Neuronal stem cell (in vitro differentiated cells): ENCODE results near the gene ELN.
A peak's percentile ranks its signal among the peaks of the same experiment; 100 is the strongest.

Source experiments
- DNase-seq: peaks from one replicate; pipeline ENCODE4 v3.0.0-alpha.2; 2013; ENCODE audit warnings: low spot score
- H2AFZ ChIP-seq: one replicate; pipeline ENCODE4 v1.6.1; 2013; ENCODE audit warnings: mild to moderate bottlenecking, low read length, inconsistent platforms
- H2AK5ac ChIP-seq: 2 replicates; pipeline ENCODE4 v1.6.1; 2013; ENCODE audit warnings: low read depth, mild to moderate bottlenecking, inconsistent platforms, low read length, moderate library complexity, mixed read lengths
- H2BK120ac ChIP-seq: 2 replicates; pipeline ENCODE4 v1.6.1; 2013; ENCODE audit warnings: low read depth, mild to moderate bottlenecking, inconsistent platforms, low read length, moderate library complexity, mixed read lengths
- H2BK12ac ChIP-seq: one replicate; pipeline ENCODE4 v1.6.1; 2013; ENCODE audit warnings: low read length, inconsistent platforms
- H2BK15ac ChIP-seq: 2 replicates; pipeline ENCODE4 v1.6.1; 2013; ENCODE audit warnings: mild to moderate bottlenecking, low read length, inconsistent platforms, mixed read lengths
- H2BK5ac ChIP-seq: one replicate; pipeline ENCODE4 v1.6.1; 2013; ENCODE audit warnings: inconsistent platforms, mild to moderate bottlenecking, low read length, moderate library complexity
- H3K14ac ChIP-seq: one replicate; pipeline ENCODE4 v1.6.1; 2013; ENCODE audit warnings: low read length, inconsistent platforms
- H3K18ac ChIP-seq: 2 replicates; pipeline ENCODE4 v1.6.1; 2013; ENCODE audit warnings: low read length, inconsistent platforms
- H3K23ac ChIP-seq: 2 replicates; pipeline ENCODE4 v1.6.1; 2013; ENCODE audit warnings: low read depth, mild to moderate bottlenecking, mixed read lengths, low read length, inconsistent platforms; ENCODE audit not compliant: poor library complexity
- H3K27ac ChIP-seq: replicated peaks from 3 replicates; pipeline ENCODE4 v1.5.1; 2013; ENCODE audit warnings: low read length, inconsistent platforms
- H3K27me3 ChIP-seq, 3 experiments: 2 replicates each; pipeline ENCODE4 v1.6.1; 2013; ENCODE audit warnings: low read length in 3 of 3, mild to moderate bottlenecking in 2 of 3, inconsistent platforms in 1 of 3, low read depth in 1 of 3, mixed read lengths in 1 of 3, moderate library complexity in 1 of 3; ENCODE audit not compliant: control insufficient read depth in 3 of 3, insufficient read depth in 3 of 3
- H3K36me3 ChIP-seq, 2 donors: replicated peaks in 1 of 2; 2 replicates each; pipeline ENCODE4 v1.6.1; 2013; ENCODE audit warnings: low read length in 2 of 2; ENCODE audit not compliant: control insufficient read depth in 2 of 2, insufficient read depth in 2 of 2
- H3K4ac ChIP-seq: 2 replicates; pipeline ENCODE4 v1.6.1; 2013; ENCODE audit warnings: inconsistent platforms, mild to moderate bottlenecking, low read length, moderate library complexity
- H3K4me1 ChIP-seq, 2 donors: 1 replicate in 1 of 2; 2 replicates in 1 of 2; pipeline ENCODE4 v1.6.1; 2013; ENCODE audit warnings: low read length in 2 of 2, low read depth in 1 of 2; ENCODE audit not compliant: control insufficient read depth in 2 of 2, insufficient read depth in 1 of 2
- H3K4me2 ChIP-seq: one replicate; pipeline ENCODE4 v1.6.1; 2013; ENCODE audit warnings: mild to moderate bottlenecking, low read length, inconsistent platforms; ENCODE audit not compliant: insufficient read depth, poor library complexity, severe bottlenecking
- H3K4me3 ChIP-seq, 2 donors: 2 replicates each; pipeline ENCODE4 v1.5.1; 2013; ENCODE audit warnings: low read length in 2 of 2, mild to moderate bottlenecking in 2 of 2, inconsistent platforms in 1 of 2, moderate library complexity in 1 of 2
- H3K79me1 ChIP-seq: one replicate; pipeline ENCODE4 v1.6.1; 2013; ENCODE audit warnings: low read depth, mild to moderate bottlenecking, inconsistent platforms, low read length, moderate library complexity
- H3K9ac ChIP-seq: one replicate; pipeline ENCODE4 v1.6.1; 2013; ENCODE audit warnings: mild to moderate bottlenecking, low read depth, low read length, inconsistent platforms; ENCODE audit not compliant: poor library complexity
- H3K9me3 ChIP-seq, 2 donors: replicated peaks in 1 of 2; 2 replicates each; pipeline versions ENCODE3 to v1.6.1; 2013; ENCODE audit warnings: low read length in 2 of 2, mild to moderate bottlenecking in 2 of 2, inconsistent platforms in 1 of 2, low read depth in 1 of 2, mixed read lengths in 1 of 2, moderate library complexity in 1 of 2; ENCODE audit not compliant: control insufficient read depth in 2 of 2, insufficient read depth in 1 of 2
- H4K8ac ChIP-seq: one replicate; pipeline ENCODE4 v1.6.1; 2013; ENCODE audit warnings: low read depth, mild to moderate bottlenecking, inconsistent platforms, low read length, moderate library complexity
- H4K91ac ChIP-seq: one replicate; pipeline ENCODE4 v1.6.1; 2013; ENCODE audit warnings: low read length, low read depth, mild to moderate bottlenecking, inconsistent platforms; ENCODE audit not compliant: poor library complexity
- WGBS, 2 donors: extraction: QIAGEN DNeasy Blood & Tissue Kit; methylation state at CpG; one replicate each; pipeline ENCODE4 v1.1.7; 2013; ENCODE audit warnings: missing lambda C conversion rate in 2 of 2, mixed read lengths in 1 of 2; ENCODE audit not compliant: insufficient read length in 2 of 2, insufficient replicate concordance in 1 of 2; ENCODE audit errors: extremely low coverage in 2 of 2; 5-methylcytosine and 5-hydroxymethylcytosine counted together

The ELN gene

GRCh38 chr7:73981933-73982332 is 46.0 kb upstream of the ELN start:
- H2BK12ac ChIP-seq = no peak overlapping the region
- no peak overlapping the region for H2BK15ac ChIP-seq
- peaks cover 3% of the 10 kb centered on the region for H3K79me1 ChIP-seq
- no peak overlapping the region for H3K18ac ChIP-seq
- no peak overlapping the region for H2BK5ac ChIP-seq
- H3K27ac ChIP-seq = no peak overlapping the region
- no peak for DNase-seq
- peaks cover 0 to 2% of the 10 kb centered on the region in 2 donors for H3K4me1 ChIP-seq
- H3K9ac ChIP-seq = no peak overlapping the region
- no peak overlapping the region for H4K8ac ChIP-seq
- H3K36me3 ChIP-seq = no peaks in the 10 kb centered on the region
- no peak overlapping the region for H2AFZ ChIP-seq
- peaks cover 0 to 3% of the 10 kb centered on the region in 2 donors for H3K9me3 ChIP-seq
- H4K91ac ChIP-seq = no peak overlapping the region
- H3K27me3 ChIP-seq = peaks cover 0 to 22% (median 0%) of the 10 kb centered on the region in 3 experiments
- no peak overlapping the region for H2AK5ac ChIP-seq
- H3K23ac ChIP-seq = no peak overlapping the region
- no peak overlapping the region for H3K4ac ChIP-seq
- no peak overlapping the region for H3K4me3 ChIP-seq
- H3K14ac ChIP-seq = no peak overlapping the region
- no peak overlapping the region for H3K4me2 ChIP-seq
- H2BK120ac ChIP-seq = no peak overlapping the region
- no CpG with 5 or more reads among the region's 7 CpGs for WGBS, 2 donors

- Histone ChIP-seq H3K27me3 (peaks cover 0 to 12% (median 0%) of the 10 kb centered on the region in 3 experiments), H2BK15ac (no peak overlapping the region), H3K4me1 (peaks cover 0 to 2% of the 10 kb centered on the region in 2 donors), H3K4me2 (no peak overlapping the region), H2AK5ac (peak overlapping the region; percentile 92), H3K9me3 (no peaks in the 10 kb centered on the region), H3K9ac (peak overlapping the region; percentile 30), H2BK5ac (no peak overlapping the region), H3K4ac (no peak overlapping the region), H2BK120ac (no peak overlapping the region), H3K27ac (no peak overlapping the region), H3K14ac (no peak overlapping the region), H2BK12ac (no peak overlapping the region), H3K4me3 (no peak overlapping the region), H3K23ac (peak overlapping the region; percentile 40), H4K91ac (no peak overlapping the region), H3K79me1 (no peaks in the 10 kb centered on the region), H3K18ac (peak overlapping the region; percentile 59), H2AFZ (no peak overlapping the region), H3K36me3 (no peaks in the 10 kb centered on the region), H4K8ac (no peak overlapping the region)
- no CpG with 5 or more reads among the region's 22 CpGs for WGBS, 2 donors
- DNase-seq = no peak
These were observed 44.4 kb upstream of the ELN start for GRCh38 chr7:73983437-73984164.

- Histone ChIP-seq H3K4ac (no peak overlapping the region), H3K14ac (no peak overlapping the region), H3K27ac (no peak overlapping the region), H3K36me3 (no peaks in the 10 kb centered on the region), H3K9me3 (no peaks in the 10 kb centered on the region), H2BK120ac (no peak overlapping the region), H3K9ac (no peak overlapping the region), H2BK12ac (no peak overlapping the region), H3K4me2 (no peak overlapping the region), H3K27me3 (peaks cover 0 to 6% (median 0%) of the 10 kb centered on the region in 3 experiments), H2AK5ac (no peak overlapping the region), H2AFZ (no peak overlapping the region), H3K18ac (peak overlapping the region; percentile 23), H3K23ac (no peak overlapping the region), H4K8ac (no peak overlapping the region), H3K79me1 (no peaks in the 10 kb centered on the region), H4K91ac (no peak overlapping the region), H2BK15ac (no peak overlapping the region), H2BK5ac (no peak overlapping the region), H3K4me1 (peaks cover 0 to 2% of the 10 kb centered on the region in 2 donors), H3K4me3 (no peak overlapping the region)
- no peak for DNase-seq
- no CpG with 5 or more reads among the region's 19 CpGs for WGBS, 2 donors
These were observed 43.3 kb upstream of the ELN start for GRCh38 chr7:73984481-73985205.

DNA sequence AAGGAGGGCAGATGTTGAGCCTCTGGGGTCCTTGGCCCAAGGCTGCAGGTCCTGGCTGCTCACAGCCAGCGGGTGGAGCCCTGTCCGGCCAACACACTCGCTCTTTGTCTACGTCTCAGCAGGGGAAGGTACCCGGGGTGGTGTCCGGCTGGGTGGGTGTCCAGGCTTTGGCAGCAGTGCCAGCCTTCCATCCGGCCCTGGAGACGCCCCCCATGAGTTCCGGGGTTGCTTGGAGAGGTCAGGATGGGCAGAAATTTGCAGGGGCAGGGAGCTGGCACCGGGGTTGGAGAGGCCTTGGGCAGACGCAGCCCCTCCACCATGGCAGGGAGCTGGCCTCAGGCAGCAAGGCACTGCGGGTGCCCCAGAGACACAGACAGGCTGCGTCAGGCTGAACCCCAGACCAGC is 42.2 kb upstream of the ELN start:
- no CpG with 5 or more reads among the region's 13 CpGs for WGBS, 2 donors
- no peak for DNase-seq
- Histone ChIP-seq H2AK5ac (peak overlapping the region; percentile 66), H2BK120ac (peak overlapping the region; percentile 38), H4K8ac (no peak overlapping the region), H2AFZ (no peak overlapping the region), H3K27ac (no peak overlapping the region), H3K18ac (peak overlapping the region; percentile 86), H3K4me3 (no peak overlapping the region), H3K4me1 (peaks cover 0 to 2% of the 10 kb centered on the region in 2 donors), H3K36me3 (no peaks in the 10 kb centered on the region), H3K4me2 (no peak overlapping the region), H3K27me3 (peaks cover 0 to 6% (median 0%) of the 10 kb centered on the region in 3 experiments), H2BK5ac (peak overlapping the region; percentile 32), H3K4ac (no peak overlapping the region), H2BK15ac (peak overlapping the region; percentile 79), H2BK12ac (no peak overlapping the region), H3K79me1 (no peaks in the 10 kb centered on the region), H3K23ac (no peak overlapping the region), H4K91ac (no peak overlapping the region), H3K14ac (no peak overlapping the region), H3K9me3 (no peaks in the 10 kb centered on the region), H3K9ac (no peak overlapping the region)
